Measurements from ENCODE around the gene FRAS1. TPM values are rescaled to one million over a fixed set of nuclear protein-coding genes. Genes with fewer than 3 reads are reported as not detected.

Gene FRAS1
- total RNA-seq, 2 experiments from 2014 or later = 0.05 to 0.22 TPM

GRCh38 chr4:78527103-78527502, 470.0 kb downstream of the FRAS1 start:
- Mint-ChIP-seq H3K4me1 (ENCODE audit: low read depth) (no peaks in the 10 kb centered on the region), H3K36me3 (ENCODE audit: low read depth) (no peaks in the 10 kb centered on the region), H3K4me3 (no peak overlapping the region), H3K27me3 (no peaks in the 10 kb centered on the region), H3K27ac (no peak overlapping the region), H3K9me3 (no peaks in the 10 kb centered on the region)
- intact Hi-C loops (cut with micrococcal nuclease) = no loop called here
- DNase-seq (no peak), ATAC-seq (no peak)
- CTCF ChIA-PET = no interaction called here
- POLR2A ChIA-PET = no interaction called here
- no peak for TF ChIP-seq CTCF (IDR thresholded peaks at IDR 0.05)

GRCh38 chr4:78527555-78527954, 470.4 kb downstream of the FRAS1 start:
- ChIA-PET CTCF (no interaction called here), POLR2A (no interaction called here)
- Mint-ChIP-seq H3K4me1 (ENCODE audit: low read depth) (no peaks in the 10 kb centered on the region), H3K27ac (no peak overlapping the region), H3K4me3 (no peak overlapping the region), H3K36me3 (ENCODE audit: low read depth) (no peaks in the 10 kb centered on the region), H3K27me3 (no peaks in the 10 kb centered on the region), H3K9me3 (no peaks in the 10 kb centered on the region)
- no peak for TF ChIP-seq CTCF (IDR thresholded peaks at IDR 0.05)
- DNase-seq (no peak), ATAC-seq (no peak)
- intact Hi-C loops (cut with micrococcal nuclease) = no loop called here

- POLR2A ChIA-PET = no interaction called here
- no peak overlapping the region for H3K27ac Mint-ChIP-seq
- no peaks in the 10 kb centered on the region for H3K36me3 Mint-ChIP-seq (ENCODE audit: low read depth)
- intact Hi-C loops (cut with micrococcal nuclease) = no loop called here
- CTCF ChIA-PET = no interaction called here
- no peaks in the 10 kb centered on the region for H3K4me1 Mint-ChIP-seq (ENCODE audit: low read depth)
- ATAC-seq = no peak
- no peak for TF ChIP-seq CTCF (IDR thresholded peaks at IDR 0.05)
- no peak for DNase-seq
- H3K27me3 Mint-ChIP-seq = no peaks in the 10 kb centered on the region
- no peak overlapping the region for H3K4me3 Mint-ChIP-seq
- no peaks in the 10 kb centered on the region for H3K9me3 Mint-ChIP-seq
Measured at GRCh38 chr4:78528327-78528726, 471.2 kb downstream of the FRAS1 start.

GRCh38 chr4:78529569-78530209, 472.6 kb downstream of the FRAS1 start:
- no peaks in the 10 kb centered on the region for H3K4me1 Mint-ChIP-seq (ENCODE audit: low read depth)

GRCh38 chr4:78532046-78532445, 474.9 kb downstream of the FRAS1 start:
- ATAC-seq = no peak
- intact Hi-C loops (cut with micrococcal nuclease) = no loop called here
- H3K27me3 Mint-ChIP-seq = no peaks in the 10 kb centered on the region
- H3K4me1 Mint-ChIP-seq (ENCODE audit: low read depth) = no peaks in the 10 kb centered on the region
- CTCF ChIA-PET = no interaction called here
- POLR2A ChIA-PET = interaction anchor here (0.9 kb wide), 1 partner anchor 29 kb away, joined by 3 read pairs; no protein-coding TSS in a partner anchor
- H3K4me3 Mint-ChIP-seq = no peak overlapping the region
- H3K27ac Mint-ChIP-seq = no peak overlapping the region
- no peaks in the 10 kb centered on the region for H3K9me3 Mint-ChIP-seq
- H3K36me3 Mint-ChIP-seq (ENCODE audit: low read depth) = no peaks in the 10 kb centered on the region
- DNase-seq = no peak
- no peak for TF ChIP-seq CTCF (IDR thresholded peaks at IDR 0.05)

More at GRCh38 chr4:78529569-78530209, 472.6 kb downstream of the FRAS1 start:
- no peak overlapping the region for H3K27ac Mint-ChIP-seq
- intact Hi-C loops (cut with micrococcal nuclease) = no loop called here
- H3K9me3 Mint-ChIP-seq = no peaks in the 10 kb centered on the region
- ChIA-PET POLR2A (no interaction called here), CTCF (no interaction called here)
- TF ChIP-seq CTCF (IDR thresholded peaks at IDR 0.05) = no peak
- no peak overlapping the region for H3K4me3 Mint-ChIP-seq
- ATAC-seq = no peak
- no peaks in the 10 kb centered on the region for H3K27me3 Mint-ChIP-seq
- no peak for DNase-seq
- no peaks in the 10 kb centered on the region for H3K36me3 Mint-ChIP-seq (ENCODE audit: low read depth)

Data from activated CD8-positive, alpha-beta T cell treated with anti-CD3 and anti-CD28 coated beads for 36 hours (primary cell).